Effector memory CD4-positive, alpha-beta T cell (primary cell): ENCODE measurements around the gene FAS.

Experiments
- DNase-seq, 3 donors: peaks; one replicate each; pipeline ENCODE4 v3.0.0-alpha.2; 2020
- H3K27ac ChIP-seq: 2 replicates; pipeline ENCODE4 v1.7.0; 2013; ENCODE audit warnings: mild to moderate bottlenecking, low read length, moderate library complexity; ENCODE audit not compliant: insufficient read depth, poor library complexity, severe bottlenecking
- H3K27me3 ChIP-seq: replicated peaks from 2 replicates; pipeline ENCODE4 v1.7.0; 2013; ENCODE audit warnings: mild to moderate bottlenecking, low read length; ENCODE audit not compliant: insufficient read depth, control insufficient read depth, poor library complexity, severe bottlenecking
- H3K36me3 ChIP-seq: 2 replicates; pipeline ENCODE4 v1.7.0; 2013; ENCODE audit warnings: mild to moderate bottlenecking, low read length, moderate library complexity; ENCODE audit not compliant: control insufficient read depth, insufficient read depth
- H3K4me1 ChIP-seq: 2 replicates; pipeline ENCODE4 v1.7.0; 2013; ENCODE audit warnings: low read length, mild to moderate bottlenecking; ENCODE audit not compliant: control insufficient read depth, insufficient read depth, poor library complexity, severe bottlenecking
- H3K4me3 ChIP-seq: 2 replicates; pipeline ENCODE4 v1.7.0; 2013; ENCODE audit warnings: low read length, low read depth, mild to moderate bottlenecking; ENCODE audit not compliant: insufficient read depth, poor library complexity, severe bottlenecking
- H3K9me3 ChIP-seq: 2 replicates; pipeline ENCODE4 v1.7.0; 2013; ENCODE audit warnings: mild to moderate bottlenecking, low read length, moderate library complexity; ENCODE audit not compliant: control insufficient read depth

FAS gene

GRCh38 chr10:88966797-88967196 lies 23.8 kb upstream of the FAS start:
- Histone ChIP-seq H3K4me3 (no peak overlapping the region), H3K27ac (no peak overlapping the region), H3K36me3 (no peaks in the 10 kb centered on the region), H3K27me3 (no peaks in the 10 kb centered on the region), H3K4me1 (peaks cover 7% of the 10 kb centered on the region), H3K9me3 (no peaks in the 10 kb centered on the region)
- no peak for DNase-seq

- H3K27ac ChIP-seq: no peak overlapping the region
Measured at GRCh38 chr10:88968391-88968790, 22.2 kb upstream of the FAS start.

DNA sequence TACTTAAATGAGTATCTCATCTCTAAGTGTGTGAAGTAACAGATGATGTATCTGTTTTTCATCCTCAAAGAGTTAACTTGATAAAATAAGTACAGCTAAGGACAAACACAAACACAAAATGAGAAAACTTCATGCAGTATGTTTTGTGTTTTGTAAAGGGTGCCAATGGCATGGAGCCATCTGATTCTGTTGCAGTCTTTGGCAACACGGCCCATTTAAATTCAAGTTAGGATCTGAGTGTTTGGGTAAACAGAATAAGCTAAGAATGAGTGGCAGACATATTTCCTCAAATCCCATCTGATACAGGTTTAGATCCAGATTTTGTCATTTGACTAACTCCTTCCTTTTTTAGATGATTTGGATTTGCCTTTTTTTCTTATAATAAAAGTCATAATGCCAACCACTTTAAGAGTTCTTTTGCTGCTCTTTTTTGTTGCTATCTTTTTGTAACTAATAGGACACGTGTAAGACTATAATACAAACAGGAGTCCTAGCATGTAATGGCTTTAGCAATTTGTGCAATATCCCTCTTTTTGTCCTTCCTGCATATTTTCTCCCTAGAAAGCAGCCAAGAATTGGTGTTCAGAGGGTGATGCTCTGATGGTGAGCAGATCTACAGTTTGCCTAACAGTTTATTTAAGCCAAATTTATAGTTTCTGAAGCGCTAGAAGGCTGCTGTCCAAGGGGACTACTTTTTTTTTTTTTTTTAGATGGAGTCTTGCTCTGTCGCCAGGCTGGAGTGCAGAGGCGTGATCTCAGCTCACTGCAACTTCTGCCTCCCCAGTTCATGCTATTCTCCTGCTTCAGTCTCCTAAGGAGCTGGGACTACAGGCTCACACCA lies 19.2 kb upstream of the FAS start:
- Histone ChIP-seq H3K27me3 (no peaks in the 10 kb centered on the region), H3K4me1 (peaks cover 7% of the 10 kb centered on the region), H3K4me3 (no peak overlapping the region), H3K27ac (no peak overlapping the region), H3K36me3 (no peaks in the 10 kb centered on the region), H3K9me3 (no peaks in the 10 kb centered on the region)
- no peak for DNase-seq

More at GRCh38 chr10:88968391-88968790, 22.2 kb upstream of the FAS start:
- no peaks in the 10 kb centered on the region for H3K4me1 ChIP-seq
- DNase-seq: no peak
- H3K27me3 ChIP-seq: no peaks in the 10 kb centered on the region
- H3K4me3 ChIP-seq: no peak overlapping the region
- H3K9me3 ChIP-seq: no peaks in the 10 kb centered on the region
- H3K36me3 ChIP-seq: no peaks in the 10 kb centered on the region

DNA sequence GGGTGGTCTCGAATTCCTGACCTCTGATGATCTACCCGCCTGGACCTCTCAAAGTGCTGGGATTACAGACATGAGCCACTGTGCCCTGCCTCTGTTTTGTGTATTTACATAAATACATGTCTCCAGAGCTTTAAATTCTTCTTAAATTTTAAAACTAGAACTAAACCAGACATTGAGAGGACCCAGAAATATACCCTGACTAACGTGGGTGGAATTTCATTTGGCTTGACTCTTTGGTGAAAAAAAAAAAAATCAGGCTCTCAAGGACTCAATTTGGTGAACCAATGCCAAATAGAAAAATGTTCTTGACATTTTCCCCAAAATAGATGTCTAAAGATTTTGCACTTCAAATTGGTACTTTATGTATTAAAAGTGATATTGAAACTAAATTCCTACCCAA lies 16.6 kb upstream of the FAS start:
- Histone ChIP-seq H3K4me1 (peaks cover 7% of the 10 kb centered on the region), H3K9me3 (no peaks in the 10 kb centered on the region), H3K27me3 (no peaks in the 10 kb centered on the region), H3K36me3 (no peaks in the 10 kb centered on the region), H3K4me3 (no peak overlapping the region), H3K27ac (no peak overlapping the region)
- no peak for DNase-seq

DNA sequence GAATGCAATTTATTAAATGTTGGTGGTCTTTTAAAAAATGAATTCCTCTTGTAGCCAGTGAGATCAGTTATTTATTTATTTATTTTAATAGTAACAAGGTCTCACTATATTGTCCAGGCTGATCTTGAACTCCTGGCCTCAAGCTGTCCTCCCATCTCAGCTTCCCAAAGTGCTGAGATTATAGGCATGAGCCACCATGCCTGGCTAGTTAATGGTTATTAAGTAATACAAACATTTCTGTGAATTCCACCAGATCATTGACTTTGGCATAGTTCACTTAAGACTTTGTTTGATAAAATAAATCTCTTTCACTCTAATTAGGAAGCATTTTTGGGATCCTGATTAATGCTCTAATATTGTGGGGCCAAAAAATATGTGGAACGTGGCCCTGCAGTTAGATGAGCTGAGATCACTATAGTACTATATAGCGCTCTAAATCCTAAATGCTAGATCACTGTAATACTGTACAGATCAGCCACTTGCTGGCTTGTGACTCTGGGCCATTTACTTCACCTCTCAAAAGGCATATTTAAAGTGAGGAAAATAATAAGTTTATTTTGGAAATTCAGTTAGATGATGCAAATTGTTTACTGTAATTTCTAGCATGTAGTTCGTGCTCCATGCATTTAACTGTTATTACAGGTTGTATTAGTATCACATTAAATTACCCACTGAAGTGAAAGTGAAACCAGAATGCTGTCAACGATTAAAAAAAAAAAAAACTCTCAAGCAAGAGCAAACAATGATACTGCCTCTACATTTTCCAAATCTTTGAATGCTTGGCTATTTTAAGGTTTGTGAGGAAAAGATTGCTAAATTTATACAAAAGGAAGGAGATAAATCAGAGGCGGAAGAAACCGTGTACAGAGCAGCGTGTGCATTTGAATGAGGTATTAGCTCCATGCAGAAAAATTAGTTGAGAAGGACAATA lies 15.9 kb upstream of the FAS start:
- H3K4me3 ChIP-seq: peak overlapping the region; percentile 53
- DNase-seq: no peak
- no peaks in the 10 kb centered on the region for H3K9me3 ChIP-seq
- H3K4me1 ChIP-seq: peaks cover 7% of the 10 kb centered on the region
- H3K27ac ChIP-seq: peak overlapping the region; percentile 61
- H3K36me3 ChIP-seq: no peaks in the 10 kb centered on the region
- no peaks in the 10 kb centered on the region for H3K27me3 ChIP-seq

GRCh38 chr10:88975377-88975720 lies 15.2 kb upstream of the FAS start:
- H3K27me3 ChIP-seq: no peaks in the 10 kb centered on the region
- DNase-seq: no peak
- peak overlapping the region; percentile 61 for H3K27ac ChIP-seq
- H3K36me3 ChIP-seq: no peaks in the 10 kb centered on the region
- peak overlapping the region; percentile 53 for H3K4me3 ChIP-seq
- H3K9me3 ChIP-seq: no peaks in the 10 kb centered on the region
- peaks cover 7% of the 10 kb centered on the region for H3K4me1 ChIP-seq

- Histone ChIP-seq H3K4me3 (no peak overlapping the region), H3K4me1 (peaks cover 7% of the 10 kb centered on the region), H3K36me3 (no peaks in the 10 kb centered on the region), H3K27ac (no peak overlapping the region), H3K9me3 (no peaks in the 10 kb centered on the region), H3K27me3 (no peaks in the 10 kb centered on the region)
- DNase-seq: no peak
Measured at GRCh38 chr10:88978463-88978862, 12.1 kb upstream of the FAS start.

DNA sequence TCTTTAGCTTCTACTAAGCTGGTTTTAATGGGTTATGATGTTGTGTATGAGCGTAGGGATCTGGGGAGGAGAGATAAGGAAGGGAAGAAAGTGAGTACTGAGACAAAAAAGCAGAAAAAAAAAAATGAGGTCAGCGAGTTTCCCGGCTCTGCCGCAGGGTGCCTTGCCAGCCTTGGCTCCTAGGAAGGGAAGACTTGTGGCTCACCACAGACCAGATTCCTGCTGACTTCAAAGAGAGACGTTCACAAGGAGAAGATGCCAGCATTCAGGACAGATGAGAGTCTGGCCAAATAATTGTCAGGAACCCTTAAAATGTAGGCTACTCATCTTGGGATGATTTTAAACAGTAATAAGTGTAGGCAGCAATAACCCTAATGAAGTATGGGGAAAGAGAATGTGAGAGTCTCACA lies 11.4 kb upstream of the FAS start:
- Histone ChIP-seq H3K27ac (no peak overlapping the region), H3K27me3 (no peaks in the 10 kb centered on the region)
- no peak for DNase-seq

GRCh38 chr10:88979603-88980002 lies 11.0 kb upstream of the FAS start:
- Histone ChIP-seq H3K36me3 (no peaks in the 10 kb centered on the region), H3K9me3 (no peaks in the 10 kb centered on the region), H3K4me1 (peaks cover 7% of the 10 kb centered on the region), H3K4me3 (no peak overlapping the region), H3K27ac (no peak overlapping the region), H3K27me3 (no peaks in the 10 kb centered on the region)
- DNase-seq: no peak

More for the DNA sequence above, 11.4 kb upstream of the FAS start:
- Histone ChIP-seq H3K4me1 (peaks cover 7% of the 10 kb centered on the region), H3K36me3 (no peaks in the 10 kb centered on the region), H3K9me3 (no peaks in the 10 kb centered on the region), H3K4me3 (no peak overlapping the region)

- H3K4me3 ChIP-seq: no peak overlapping the region
- H3K27me3 ChIP-seq: no peaks in the 10 kb centered on the region
- H3K27ac ChIP-seq: no peak overlapping the region
- H3K36me3 ChIP-seq: no peaks in the 10 kb centered on the region
- peaks cover 6% of the 10 kb centered on the region for H3K4me1 ChIP-seq
- no peaks in the 10 kb centered on the region for H3K9me3 ChIP-seq
- DNase-seq: no peak
Measured at GRCh38 chr10:88980247-88980646, 10.4 kb upstream of the FAS start.
